ENCODE data around the gene APOL4. TPM values are rescaled to one million over a fixed set of nuclear protein-coding genes. Genes with fewer than 3 reads are reported as not detected.
"Not testable (repeated sequence)": the region's sequence is repeated elsewhere in the genome, so short reads cannot be mapped to it uniquely, and the experiment has no call there.

APOL4 gene
- total RNA-seq, 2 donors from 2014 or later = 0.52 to 18.1 TPM

- Histone ChIP-seq H3K4me1 (peaks cover 8% of the 10 kb centered on the region), H3K36me3 (replicated peaks in 1 of 2; ENCODE audit: insufficient read depth in 1 of 2, low read depth in 2 of 2) (no peaks in the 10 kb centered on the region), H3K27ac (peak overlapping the region in 1 of 4 donors; percentile 63), H3K27me3 (no peaks in the 10 kb centered on the region), H3K4me3 (no peak overlapping the region), H3K9me3 (no peaks in the 10 kb centered on the region)
- WGBS, 2 donors = 75 to 96% methylated on average over 1 of the region's 1 CpG
- no peak for ATAC-seq
- intact Hi-C loops (cut with DNase I) = no loop called here
- TF ChIP-seq CTCF (IDR thresholded peaks at IDR 0.05) = no peak
- no peak for TF ChIP-seq POLR2A (IDR thresholded peaks at IDR 0.05)
- no peak for DNase-seq
These were observed 37.0 kb downstream of the APOL4 start for GRCh38 chr22:36164621-36165020.

GRCh38 chr22:36163497-36163896, 38.1 kb downstream of the APOL4 start:
- ATAC-seq (no peak), DNase-seq (no peak)
- intact Hi-C loops (cut with DNase I) = no loop called here
- 80% methylated on average over 2 of the region's 2 CpGs for WGBS, 2 donors
- H3K27ac ChIP-seq = no peak overlapping the region
- no peak overlapping the region for H3K4me3 ChIP-seq
- H3K9me3 ChIP-seq = no peaks in the 10 kb centered on the region
- no peaks in the 10 kb centered on the region for H3K36me3 ChIP-seq (replicated peaks in 1 of 2; ENCODE audit: insufficient read depth in 1 of 2, low read depth in 2 of 2)
- no peaks in the 10 kb centered on the region for H3K27me3 ChIP-seq
- TF ChIP-seq CTCF (IDR thresholded peaks at IDR 0.05) = no peak
- no peak for TF ChIP-seq POLR2A (IDR thresholded peaks at IDR 0.05)
- H3K4me1 ChIP-seq = peaks cover 8% of the 10 kb centered on the region

GRCh38 chr22:36162127-36163034, 39.2 kb downstream of the APOL4 start:
- Histone ChIP-seq H3K4me1 (peaks cover 8% of the 10 kb centered on the region), H3K27ac (no peak overlapping the region), H3K9me3 (no peaks in the 10 kb centered on the region), H3K4me3 (no peak overlapping the region), H3K27me3 (no peaks in the 10 kb centered on the region), H3K36me3 (replicated peaks in 1 of 2; ENCODE audit: insufficient read depth in 1 of 2, low read depth in 2 of 2) (no peaks in the 10 kb centered on the region)
- DNase-seq (no peak), ATAC-seq (no peak)
- 64 to 89% methylated on average over 6 of the region's 6 CpGs for WGBS, 2 donors
- intact Hi-C loops (cut with DNase I) = no loop called here
- TF ChIP-seq POLR2A (IDR thresholded peaks at IDR 0.05) = no peak
- no peak for TF ChIP-seq CTCF (IDR thresholded peaks at IDR 0.05)

- H3K9me3 ChIP-seq; H3K4me3 ChIP-seq; H3K36me3 ChIP-seq (replicated peaks in 1 of 2; ENCODE audit: insufficient read depth in 1 of 2, low read depth in 2 of 2); H3K4me1 ChIP-seq; H3K27me3 ChIP-seq; ATAC-seq; intact Hi-C loops (cut with DNase I); H3K27ac ChIP-seq; DNase-seq: not testable (repeated sequence)
- WGBS, 2 donors = 37 to 63% methylated on average over 5 of the region's 5 CpGs
These were observed 39.8 kb downstream of the APOL4 start for GRCh38 chr22:36161793-36162126.

GRCh38 chr22:36160499-36160942, 41.1 kb downstream of the APOL4 start, which contains the start of gene APOL3:
Gene APOL3 (minus strand): TSS chr22:36160755. CDS start chr22:36149055, 11,700 bp downstream.
- DNase-seq (peak; percentile 39 to 71 (median 55)), ATAC-seq (peak; percentile 47)
- Histone ChIP-seq H3K4me3 (no peak within 1 kb of the TSS), H3K9me3 (no peaks in the 10 kb centered on the region), H3K27ac (peak within 1 kb of the TSS in 3 of 4 donors; percentile 30 to 50 (median 42)), H3K36me3 (replicated peaks in 1 of 2; ENCODE audit: insufficient read depth in 1 of 2, low read depth in 2 of 2) (no peaks in the 10 kb centered on the region), H3K4me1 (peaks cover 15% of the 10 kb centered on the region), H3K27me3 (no peaks in the 10 kb centered on the region)
- WGBS, 2 donors = 51 to 75% methylated on average over 3 of the region's 3 CpGs
- intact Hi-C loops (cut with DNase I) = no loop called here
- TF ChIP-seq POLR2A (IDR thresholded peaks at IDR 0.05) = peak in 2 of 3 donors; percentile 45 to 58
- TF ChIP-seq CTCF (IDR thresholded peaks at IDR 0.05) = no peak
